Body of pancreas (tissue), 2 donors: ENCODE results near the gene MCM6. TPM values are rescaled to one million over a fixed set of nuclear protein-coding genes. Genes with fewer than 3 reads are reported as not detected.

Experiments used
- small RNA-seq: library from RNA; depleted of rRNA; stranded (forward); fragments of <200 nt; gene quantifications from one replicate; pipeline ENCODE3, GENCODE V24; 2016
- total RNA-seq, 2 donors: library from RNA; depleted of rRNA; stranded (reverse); fragments of >200 nt; gene quantifications; one replicate each; pipeline ENCODE4 v1.1.0, GENCODE V29; 2016

The MCM6 gene
- total RNA-seq, 2 donors from 2014 or later, result 1.0 to 4.9 TPM

Small RNA genes lying within 50 kb of the gene (small RNA-seq; reads per million reads assigned to genes)
- not detected for gene RF00019

Other genes with a start within 250 kb of the MCM6 start
- gene UBXN4, start 134.6 kb downstream of the MCM6 start, total RNA-seq, result 10 to 100 TPM; 55.7 to 70.3 TPM
- not detected for gene LCT, start 39.3 kb downstream of the MCM6 start, total RNA-seq
- 10 to 100 TPM; 22.1 to 29.3 TPM for gene DARS1, start 109.2 kb upstream of the MCM6 start, total RNA-seq
- gene CXCR4, start 241.7 kb upstream of the MCM6 start, total RNA-seq, result 10 to 100 TPM in 1 of 2 donors, under 1 TPM in 1; 0.33 to 10.6 TPM